Skeletal muscle satellite cell (primary cell): ENCODE measurements around the gene CCDC196.

Experiments used
- H3K27me3 ChIP-seq: 2 replicates; pipeline ENCODE4 v1.7.0; 2013; ENCODE audit warnings: low read length; ENCODE audit not compliant: control insufficient read depth, insufficient read depth
- H3K36me3 ChIP-seq: 2 replicates; pipeline ENCODE4 v1.7.0; 2013; ENCODE audit warnings: mild to moderate bottlenecking, control low read depth, low read length; ENCODE audit not compliant: insufficient read depth
- H3K4me1 ChIP-seq: 2 replicates; pipeline ENCODE4 v1.7.0; 2013; ENCODE audit warnings: low read length; ENCODE audit not compliant: control insufficient read depth, insufficient read depth
- H3K4me2 ChIP-seq: 2 replicates; pipeline ENCODE4 v1.7.0; 2013; ENCODE audit warnings: mild to moderate bottlenecking, low read length
- H3K4me3 ChIP-seq: 2 replicates; pipeline ENCODE4 v1.7.0; 2013; ENCODE audit warnings: low read length
- H3K9ac ChIP-seq: 2 replicates; pipeline ENCODE4 v1.7.0; 2013; ENCODE audit warnings: mild to moderate bottlenecking, low read depth, low read length, moderate library complexity
- H3K9me3 ChIP-seq: replicated peaks from 2 replicates; pipeline ENCODE4 v1.7.0; 2013; ENCODE audit warnings: mild to moderate bottlenecking, control low read depth, low read length

The CCDC196 gene

DNA sequence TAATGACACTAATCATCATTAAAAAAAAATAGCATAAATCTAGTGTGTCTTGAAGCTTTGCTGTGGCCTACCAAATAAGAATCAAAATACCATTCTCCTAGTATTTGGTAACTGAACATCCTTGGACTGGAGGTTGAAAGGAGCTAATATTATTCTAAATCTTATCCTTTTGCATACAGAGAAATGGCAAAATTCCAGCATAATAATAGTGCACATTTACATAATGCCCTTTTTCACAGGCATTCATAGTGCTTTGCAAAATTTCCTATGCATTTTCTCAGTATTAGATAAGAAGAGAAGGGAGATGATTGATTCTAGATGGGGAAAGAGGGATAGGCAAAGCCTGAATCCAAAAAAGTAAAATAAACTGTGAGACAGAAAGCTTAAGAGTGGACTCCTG, 13.9 kb upstream of the CCDC196 start:
- H3K27me3 ChIP-seq, result no peaks in the 10 kb centered on the region
- H3K4me2 ChIP-seq, result no peak overlapping the region
- H3K9ac ChIP-seq, result no peak overlapping the region
- no peak overlapping the region for H3K4me3 ChIP-seq
- H3K36me3 ChIP-seq, result no peaks in the 10 kb centered on the region
- H3K4me1 ChIP-seq, result no peaks in the 10 kb centered on the region
- no peaks in the 10 kb centered on the region for H3K9me3 ChIP-seq

DNA sequence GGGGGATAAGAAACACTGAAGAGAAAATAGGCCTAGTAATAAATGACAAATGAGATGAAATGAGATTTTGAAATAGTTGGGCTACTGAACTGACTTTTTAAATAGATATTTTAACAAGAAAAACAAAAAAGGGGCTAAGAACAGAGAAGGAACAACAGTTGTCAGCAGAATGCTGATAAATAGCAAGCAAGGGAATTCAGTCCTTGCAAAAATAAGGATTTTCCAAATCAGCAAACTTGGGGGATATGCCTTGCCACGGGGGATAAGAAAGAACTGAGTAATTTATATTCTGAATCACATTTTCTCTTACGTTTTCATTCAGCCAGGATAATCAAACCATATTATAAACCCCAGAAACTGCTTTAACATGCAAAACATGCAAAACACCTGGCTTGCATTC, 12.9 kb upstream of the CCDC196 start:
- H3K9me3 ChIP-seq, result no peaks in the 10 kb centered on the region
- H3K4me1 ChIP-seq, result no peaks in the 10 kb centered on the region
- no peak overlapping the region for H3K4me2 ChIP-seq
- no peaks in the 10 kb centered on the region for H3K27me3 ChIP-seq
- no peaks in the 10 kb centered on the region for H3K36me3 ChIP-seq
- H3K9ac ChIP-seq, result no peak overlapping the region
- no peak overlapping the region for H3K4me3 ChIP-seq

DNA sequence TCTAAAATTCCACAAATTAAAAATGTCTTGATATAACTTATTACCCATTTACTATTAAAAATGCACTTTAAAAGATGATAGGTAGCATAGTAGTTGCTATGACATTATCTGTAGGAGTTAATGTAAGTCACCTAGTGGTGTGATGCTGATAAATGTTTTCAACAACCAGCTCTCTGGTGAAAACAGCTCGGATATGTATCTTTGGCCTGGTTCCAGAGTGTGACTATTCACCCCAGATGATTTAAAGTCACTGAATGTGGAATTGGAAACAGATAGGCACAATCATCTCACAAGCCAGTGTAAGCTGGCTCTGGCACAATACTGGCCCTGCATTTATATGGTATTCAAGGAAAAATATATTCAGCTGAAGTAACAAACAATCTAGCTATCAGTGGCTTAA, 9.2 kb upstream of the CCDC196 start:
- H3K4me2 ChIP-seq, result no peak overlapping the region
- H3K4me1 ChIP-seq, result no peaks in the 10 kb centered on the region
- H3K4me3 ChIP-seq, result no peak overlapping the region
- H3K27me3 ChIP-seq, result no peaks in the 10 kb centered on the region
- H3K36me3 ChIP-seq, result no peaks in the 10 kb centered on the region
- H3K9ac ChIP-seq, result no peak overlapping the region
- no peaks in the 10 kb centered on the region for H3K9me3 ChIP-seq

DNA sequence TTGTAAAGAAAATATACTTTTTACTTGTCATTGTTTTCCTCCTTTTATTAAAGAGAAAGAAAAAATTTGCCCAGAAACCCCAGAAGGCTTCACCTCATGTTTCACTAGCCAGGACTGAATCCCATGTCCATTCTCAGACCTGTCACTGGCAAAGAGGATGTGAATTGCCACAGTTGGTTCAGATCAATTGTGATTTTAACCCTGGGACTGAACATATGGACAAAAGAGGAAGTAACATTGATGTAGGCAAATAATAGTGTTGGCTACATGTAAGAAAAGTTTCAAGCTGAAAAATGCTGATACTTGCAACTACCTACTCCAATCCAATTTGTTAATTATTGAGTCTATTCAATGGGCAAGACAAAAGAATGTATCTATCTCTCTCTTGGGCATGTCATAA, 8.6 kb upstream of the CCDC196 start:
- H3K4me1 ChIP-seq, result no peaks in the 10 kb centered on the region
- H3K36me3 ChIP-seq, result no peaks in the 10 kb centered on the region
- H3K4me3 ChIP-seq, result no peak overlapping the region
- H3K9me3 ChIP-seq, result no peaks in the 10 kb centered on the region
- H3K9ac ChIP-seq, result no peak overlapping the region
- H3K4me2 ChIP-seq, result no peak overlapping the region
- H3K27me3 ChIP-seq, result no peaks in the 10 kb centered on the region

DNA sequence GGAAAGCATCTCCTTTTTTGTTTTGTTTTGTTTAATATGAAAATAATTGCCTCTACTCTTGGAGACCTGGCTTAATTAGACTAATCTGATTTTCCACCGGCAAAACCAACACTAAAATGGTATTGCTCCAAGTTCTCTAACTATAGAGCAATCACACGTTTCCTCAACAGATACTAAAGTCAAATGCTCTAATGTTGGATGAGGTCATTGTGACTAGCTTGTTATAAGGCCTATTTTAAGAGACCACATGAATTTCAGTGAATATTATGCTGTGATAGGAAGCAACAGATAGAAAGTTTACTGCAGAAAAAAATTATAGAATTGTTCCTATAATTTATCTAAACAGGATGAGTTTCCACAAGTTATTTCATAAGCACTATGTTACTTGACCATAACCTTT, 3.3 kb upstream of the CCDC196 start:
- Histone ChIP-seq H3K36me3 (no peaks in the 10 kb centered on the region), H3K4me1 (no peaks in the 10 kb centered on the region), H3K4me3 (no peak overlapping the region), H3K9ac (no peak overlapping the region), H3K4me2 (no peak overlapping the region), H3K27me3 (no peaks in the 10 kb centered on the region), H3K9me3 (no peaks in the 10 kb centered on the region)

DNA sequence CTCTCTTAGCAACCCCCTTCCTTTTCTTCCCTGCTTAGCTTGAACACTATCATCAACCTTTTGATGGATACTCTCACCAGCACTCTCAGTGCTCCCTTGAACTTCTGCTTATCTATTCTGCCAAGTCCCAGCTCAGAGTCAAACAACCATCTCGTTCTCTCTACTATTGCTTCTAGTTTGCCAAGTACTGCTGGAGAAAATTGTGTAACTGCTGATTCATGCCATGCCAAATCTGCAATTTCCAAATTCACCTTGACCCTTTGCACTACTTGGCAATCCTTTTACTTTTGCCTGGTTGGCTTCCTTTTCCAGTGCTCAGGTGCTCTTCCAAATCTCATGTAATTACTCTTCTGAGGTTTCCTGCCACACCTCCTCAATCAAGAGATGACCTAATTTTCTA, 2.8 kb upstream of the CCDC196 start:
- no peak overlapping the region for H3K4me2 ChIP-seq
- no peaks in the 10 kb centered on the region for H3K9me3 ChIP-seq
- no peak overlapping the region for H3K4me3 ChIP-seq
- H3K36me3 ChIP-seq, result no peaks in the 10 kb centered on the region
- no peaks in the 10 kb centered on the region for H3K4me1 ChIP-seq
- H3K9ac ChIP-seq, result no peak overlapping the region
- H3K27me3 ChIP-seq, result no peaks in the 10 kb centered on the region

DNA sequence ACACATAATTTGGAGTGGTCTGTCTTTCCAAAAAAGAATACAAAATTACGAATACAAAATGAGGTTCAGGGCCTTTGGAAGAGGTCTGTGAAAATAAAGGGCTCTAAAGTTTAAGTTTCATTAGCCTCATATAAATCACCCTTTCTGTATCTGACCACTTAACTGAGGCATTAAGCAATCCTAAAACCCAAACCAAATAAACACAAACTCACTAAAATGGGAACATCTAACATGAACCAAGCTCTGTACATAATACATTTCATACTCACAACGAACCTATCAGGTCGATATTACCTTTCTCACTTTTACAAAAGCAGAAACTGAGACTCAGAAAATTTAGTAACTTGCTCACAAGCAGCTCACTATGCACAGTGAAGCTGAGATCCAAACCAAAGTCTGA, 1.1 kb upstream of the CCDC196 start:
- Histone ChIP-seq H3K4me1 (no peaks in the 10 kb centered on the region), H3K9me3 (no peaks in the 10 kb centered on the region), H3K27me3 (no peaks in the 10 kb centered on the region), H3K36me3 (no peaks in the 10 kb centered on the region), H3K9ac (no peak overlapping the region), H3K4me2 (no peak overlapping the region), H3K4me3 (no peak overlapping the region)

DNA sequence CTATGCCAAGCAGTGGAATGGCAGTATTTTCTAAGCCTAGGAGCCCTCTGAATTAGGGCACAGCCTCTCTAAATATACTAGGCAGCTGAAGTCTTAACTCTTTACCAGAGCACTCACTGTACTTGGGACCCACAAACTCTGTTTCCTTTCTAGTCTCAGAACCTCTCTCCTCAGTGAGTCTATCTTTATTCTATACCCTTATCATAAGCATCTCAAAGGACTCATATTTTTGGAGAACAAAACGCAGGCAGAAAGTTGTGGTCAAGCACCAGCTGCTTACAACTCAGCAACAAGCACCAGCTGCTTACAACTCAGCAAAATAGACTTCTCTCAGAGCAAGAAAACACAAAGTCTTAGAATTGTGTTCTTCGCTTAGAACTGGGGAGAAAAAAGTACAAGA, 993 bp downstream of the CCDC196 start:
- H3K27me3 ChIP-seq, result no peaks in the 10 kb centered on the region
- no peak overlapping the region for H3K4me2 ChIP-seq
- H3K36me3 ChIP-seq, result no peaks in the 10 kb centered on the region
- H3K4me1 ChIP-seq, result no peaks in the 10 kb centered on the region
- no peaks in the 10 kb centered on the region for H3K9me3 ChIP-seq
- no peak overlapping the region for H3K4me3 ChIP-seq
- H3K9ac ChIP-seq, result no peak overlapping the region

DNA sequence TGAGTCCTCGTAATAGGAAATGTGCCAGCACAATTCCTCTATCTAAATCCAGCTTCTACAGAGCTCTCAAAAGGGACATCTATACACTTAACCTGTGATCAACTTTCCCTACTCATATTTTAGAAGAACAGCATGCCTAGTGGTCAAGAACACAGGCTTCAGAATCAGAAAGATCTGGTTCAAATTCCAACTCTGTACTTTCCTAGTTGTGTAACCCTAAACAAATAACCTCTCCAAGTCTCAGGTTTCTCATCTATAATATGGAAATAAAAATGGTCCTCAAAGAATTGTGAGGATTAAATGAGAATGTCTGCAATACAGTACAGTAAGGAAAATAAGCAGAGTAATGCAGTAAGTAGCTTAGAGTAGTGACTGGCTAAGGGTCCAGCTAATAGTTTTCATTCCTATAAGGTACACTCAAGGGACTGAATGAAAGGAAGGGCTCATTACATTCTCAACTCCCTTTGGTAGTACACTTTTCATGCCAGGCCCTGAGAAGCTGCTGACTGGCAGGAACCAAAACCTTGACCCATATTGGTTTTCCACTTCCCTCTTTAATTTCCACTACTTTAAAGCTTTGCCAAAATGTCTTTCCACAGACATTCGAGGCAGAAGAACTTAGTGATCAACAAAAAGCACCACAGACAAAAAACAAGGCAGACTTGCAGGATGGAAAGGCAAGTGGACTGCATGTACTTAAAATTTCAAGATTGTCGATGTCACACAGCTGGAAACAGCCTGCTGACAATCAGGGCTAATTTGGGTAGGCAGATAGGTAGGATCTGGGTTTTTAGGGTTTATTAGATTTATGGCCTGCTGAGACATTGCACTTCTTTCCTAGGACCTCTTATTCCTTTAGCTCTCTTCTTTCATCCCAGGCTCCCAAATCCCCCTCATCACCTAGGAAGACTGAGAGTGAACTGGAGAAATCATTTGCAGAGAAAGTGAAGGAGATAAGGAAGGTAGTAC, 4.3 kb downstream of the CCDC196 start:
- Histone ChIP-seq H3K9ac (no peak overlapping the region), H3K27me3 (no peaks in the 10 kb centered on the region), H3K4me2 (no peak overlapping the region), H3K36me3 (no peaks in the 10 kb centered on the region), H3K4me1 (no peaks in the 10 kb centered on the region), H3K4me3 (no peak overlapping the region), H3K9me3 (no peaks in the 10 kb centered on the region)

DNA sequence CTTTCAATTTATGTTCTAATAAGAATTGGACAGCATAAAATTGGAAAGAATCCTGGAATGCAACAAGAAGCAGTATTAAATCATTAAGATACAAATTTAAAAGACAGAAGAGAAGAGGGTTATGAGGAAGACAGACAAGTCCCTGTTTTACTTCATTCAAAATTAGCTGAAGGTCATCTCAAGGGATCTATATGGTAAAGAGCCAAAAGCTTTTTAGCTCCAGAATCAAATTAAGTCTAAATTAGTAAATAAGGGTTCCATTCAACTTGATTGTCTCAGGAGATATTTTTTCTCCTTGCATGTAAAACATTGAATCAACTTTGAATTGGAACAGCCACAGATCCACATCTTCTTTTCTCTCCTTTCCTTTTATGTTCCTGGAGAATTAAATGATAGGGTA, 7.6 kb downstream of the CCDC196 start:
- H3K36me3 ChIP-seq, result no peaks in the 10 kb centered on the region
- H3K4me1 ChIP-seq, result no peaks in the 10 kb centered on the region
- H3K9me3 ChIP-seq, result no peaks in the 10 kb centered on the region
- no peak overlapping the region for H3K4me2 ChIP-seq
- H3K9ac ChIP-seq, result no peak overlapping the region
- no peaks in the 10 kb centered on the region for H3K27me3 ChIP-seq
- no peak overlapping the region for H3K4me3 ChIP-seq

DNA sequence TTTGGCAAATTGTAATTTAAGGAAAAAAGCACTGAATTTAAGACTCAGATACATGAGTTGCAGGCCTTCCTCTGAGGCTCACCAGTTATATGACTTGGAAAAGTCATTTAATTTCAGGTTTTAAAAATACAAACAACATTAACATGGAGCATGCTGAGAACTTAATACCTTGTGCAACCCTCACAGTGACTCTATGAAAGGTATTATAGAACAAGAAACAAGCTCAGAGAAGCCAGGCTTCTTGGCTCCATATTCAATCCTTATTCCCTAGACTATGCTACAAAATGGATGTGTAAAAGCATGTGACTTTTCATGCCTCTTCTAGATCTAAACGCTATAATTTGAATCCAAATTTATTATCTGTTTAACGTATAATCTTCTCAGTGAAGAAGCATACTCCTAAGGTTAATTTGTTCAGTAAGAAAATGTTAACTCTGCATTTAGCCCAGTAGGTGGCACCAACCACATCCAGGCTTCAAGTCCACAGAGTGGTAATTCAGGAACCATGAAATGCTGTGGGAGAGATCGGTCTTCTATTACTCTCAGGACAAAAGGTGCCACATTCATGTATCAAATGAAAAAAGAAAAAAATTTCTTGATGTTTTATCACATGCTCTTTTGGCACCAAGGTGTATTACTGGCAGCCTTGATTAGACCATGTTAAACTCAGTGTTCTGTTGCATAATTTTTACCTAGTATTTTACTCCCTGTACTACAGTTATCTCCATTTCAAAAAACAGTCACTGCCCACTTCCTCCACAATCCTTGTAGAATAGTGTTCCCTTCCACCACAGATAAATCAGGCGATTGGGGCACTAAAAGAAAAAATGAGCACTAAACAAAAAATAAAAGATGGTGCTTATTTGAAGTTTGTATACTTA, 9.3 kb downstream of the CCDC196 start:
- H3K9ac ChIP-seq, result no peak overlapping the region
- no peaks in the 10 kb centered on the region for H3K4me1 ChIP-seq
- peak overlapping the region; percentile 42 for H3K4me3 ChIP-seq
- no peaks in the 10 kb centered on the region for H3K27me3 ChIP-seq
- H3K9me3 ChIP-seq, result no peaks in the 10 kb centered on the region
- H3K4me2 ChIP-seq, result peak overlapping the region; percentile 56
- H3K36me3 ChIP-seq, result no peaks in the 10 kb centered on the region
